HG03196 (cell line): ENCODE data around the gene HCFC1.

Experiments
- ATAC-seq: cut with Tn5 transposase; IDR thresholded peaks from one replicate; pipeline ENCODE4 v1.9.1; 2021; ENCODE audit not compliant: unreplicated experiment

HCFC1 gene

GRCh38 chrX:153944140-153944799 is 27.3 kb downstream of the HCFC1 start, which contains the start of gene RENBP:
Gene RENBP (minus strand): TSS chrX:153944643. CDS start chrX:153944610, 33 bp downstream.
- ATAC-seq: no peak

GRCh38 chrX:153941336-153942252 is 30.0 kb downstream of the HCFC1 start:
- no peak for ATAC-seq

GRCh38 chrX:153939573-153939972 is 32.0 kb downstream of the HCFC1 start:
- ATAC-seq: no peak

DNA sequence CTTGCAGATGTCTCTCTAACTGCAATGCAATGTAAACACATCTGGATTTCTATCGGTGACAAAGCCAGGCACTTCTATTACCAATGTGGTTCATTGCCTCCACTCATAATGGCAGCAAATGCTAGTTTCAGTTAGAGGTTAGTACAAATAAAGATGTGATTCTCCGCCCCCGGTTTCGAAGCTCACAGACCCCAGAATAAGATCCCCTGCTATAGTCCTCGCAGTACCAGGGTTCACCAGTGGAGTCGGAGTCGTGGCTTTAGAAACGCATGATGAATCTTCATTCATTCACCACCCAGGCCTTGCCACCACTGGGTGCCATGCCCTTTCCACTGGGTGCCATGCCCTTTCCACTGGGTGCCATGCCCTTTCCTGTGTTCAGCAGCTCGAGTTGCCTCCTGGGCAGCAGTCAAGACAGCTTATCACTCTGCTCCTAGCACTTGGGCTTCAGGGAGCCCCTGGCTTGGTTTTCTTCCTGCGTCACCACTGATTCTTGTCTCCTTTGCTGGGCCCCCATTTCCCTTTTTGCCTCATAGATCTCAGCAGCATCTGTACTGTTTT is 33.3 kb downstream of the HCFC1 start:
- no peak for ATAC-seq

GRCh38 chrX:153937056-153937455 is 34.6 kb downstream of the HCFC1 start:
- ATAC-seq: no peak

DNA sequence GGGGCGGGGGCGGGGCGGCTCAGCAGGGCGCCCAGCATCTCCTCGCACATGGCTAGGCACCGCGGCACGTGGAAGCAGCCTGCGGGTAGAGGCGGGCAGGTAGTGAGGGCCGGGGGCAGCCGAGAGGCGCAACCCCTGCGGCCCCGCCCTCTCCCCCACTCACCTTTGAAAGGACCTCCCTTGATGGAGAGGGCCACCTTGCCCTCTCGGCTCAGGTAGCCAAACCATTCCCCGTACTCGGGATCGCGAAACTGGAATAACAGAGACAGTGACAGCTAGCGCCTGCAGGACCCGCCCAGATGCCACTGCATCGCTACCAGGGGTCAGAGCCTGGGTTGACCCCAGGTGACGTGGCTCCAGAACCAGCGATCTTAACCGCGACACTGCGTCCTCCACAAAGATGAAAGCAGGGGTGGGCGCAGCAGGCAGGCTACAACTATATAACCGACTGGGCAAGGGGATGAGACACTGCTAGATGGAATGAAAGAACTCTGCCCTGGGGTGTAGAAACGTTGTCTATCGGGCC is 36.2 kb downstream of the HCFC1 start:
- ATAC-seq: no peak

GRCh38 chrX:153934762-153935325 is 36.8 kb downstream of the HCFC1 start, which contains the start of gene NAA10:
Gene NAA10 (minus strand): TSS chrX:153935037. CDS start chrX:153934904, 133 bp downstream.
- ATAC-seq: peak; percentile 80

- ATAC-seq: peak; percentile 17
Observed at GRCh38 chrX:153934148-153934761, 37.4 kb downstream of the HCFC1 start.

- ATAC-seq: no peak
Observed at GRCh38 chrX:153933748-153934147, 37.9 kb downstream of the HCFC1 start.

DNA sequence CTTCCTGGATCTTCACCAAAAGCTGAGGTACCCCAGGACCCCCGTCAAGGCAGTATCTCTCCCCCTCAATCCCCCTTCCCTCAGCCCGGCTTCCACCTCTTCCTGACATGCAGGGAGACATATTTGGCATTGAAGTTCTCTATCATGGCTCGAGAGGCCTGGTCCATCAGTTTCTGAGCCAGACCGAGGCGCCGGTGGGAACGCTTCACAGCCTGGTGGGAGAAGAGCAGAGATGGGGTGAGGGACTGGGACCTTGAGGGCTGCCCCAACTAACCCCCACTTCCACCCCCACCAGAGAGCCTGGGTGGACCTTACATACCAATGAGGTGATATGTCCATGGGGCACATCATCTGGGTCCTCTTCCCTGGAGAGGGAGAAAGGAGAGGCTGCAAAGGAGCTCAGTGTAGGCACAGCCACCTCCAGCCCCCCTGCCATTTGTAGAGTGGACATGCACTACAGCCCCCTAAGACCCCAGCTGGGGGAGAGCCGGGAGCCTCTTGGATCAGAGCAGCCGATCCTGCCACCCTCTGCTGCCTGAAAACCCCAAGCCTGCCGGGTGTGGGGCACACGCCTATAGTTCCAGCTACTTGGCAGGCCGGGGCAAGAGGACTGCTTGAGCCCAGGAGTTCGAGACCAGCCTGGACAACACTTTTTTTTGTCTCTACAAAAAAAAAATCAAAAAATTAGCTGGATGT is 39.2 kb downstream of the HCFC1 start:
- ATAC-seq: no peak

GRCh38 chrX:153931748-153932147 is 39.9 kb downstream of the HCFC1 start:
- no peak for ATAC-seq

- no peak for ATAC-seq
Observed at GRCh38 chrX:153931151-153931550, 40.5 kb downstream of the HCFC1 start.

DNA sequence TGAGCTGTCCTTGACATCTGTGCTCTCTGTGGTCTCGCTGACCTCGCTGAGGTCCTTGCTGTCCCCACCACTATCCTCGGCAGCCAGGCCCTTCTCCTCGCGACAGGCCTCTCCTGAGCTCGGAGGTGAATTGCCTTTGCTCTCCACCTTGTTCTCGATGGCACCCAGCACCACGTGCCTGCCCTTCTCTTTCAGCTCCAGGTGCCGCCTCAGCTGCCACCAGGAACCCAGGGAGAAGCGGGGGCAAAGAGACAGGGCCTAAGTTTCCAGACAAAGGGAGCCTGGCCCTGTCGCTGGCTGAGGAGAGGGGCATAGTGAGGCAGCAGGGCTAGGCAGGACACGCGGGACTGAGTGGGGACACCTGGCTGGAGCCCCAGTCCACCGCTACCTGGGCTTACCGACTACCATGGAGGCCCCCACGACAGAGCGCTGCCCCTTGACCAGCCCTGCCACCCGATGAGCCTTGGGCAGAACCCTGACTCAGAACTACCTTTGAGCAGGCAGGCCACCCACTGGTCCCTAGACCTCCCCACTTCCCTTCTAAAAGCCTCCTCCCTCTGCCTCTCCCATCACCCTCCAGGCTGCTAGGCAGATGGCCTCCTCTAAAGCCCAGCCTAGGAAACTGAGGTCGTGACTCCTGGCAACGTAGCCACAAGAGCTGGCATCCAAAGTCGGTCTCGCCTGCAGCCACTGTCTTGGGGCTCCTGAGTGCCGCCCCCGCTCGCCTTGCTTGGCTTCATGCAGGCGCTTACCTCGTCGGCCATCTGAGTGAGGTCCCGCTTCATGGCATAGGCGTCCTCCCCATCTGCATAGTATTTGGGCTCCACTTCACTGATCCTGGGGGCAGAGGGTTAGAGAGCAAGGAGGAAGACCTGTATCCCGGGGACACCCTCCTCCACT is 41.4 kb downstream of the HCFC1 start:
- ATAC-seq: no peak

GRCh38 chrX:153929576-153929975 is 42.0 kb downstream of the HCFC1 start:
- no peak for ATAC-seq

DNA sequence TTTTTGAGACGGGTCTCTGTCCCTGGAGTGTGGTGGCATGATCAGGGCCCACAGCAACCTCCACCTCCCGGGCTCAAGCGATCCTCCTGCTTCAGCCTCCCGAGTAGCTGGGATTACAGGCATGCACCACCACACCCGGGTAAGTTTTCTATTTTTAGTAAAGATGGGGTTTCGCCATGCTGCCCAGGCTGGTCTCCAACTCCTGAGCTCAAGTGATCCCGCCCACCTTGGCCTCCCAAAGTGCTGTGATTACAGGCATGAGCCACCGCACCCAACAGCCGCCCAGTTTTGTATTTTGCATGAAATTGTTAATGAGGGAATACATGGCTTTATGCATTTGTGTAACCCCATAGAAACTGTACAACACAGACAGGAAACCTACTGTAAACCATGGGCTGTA is 42.8 kb downstream of the HCFC1 start:
- ATAC-seq: no peak

DNA sequence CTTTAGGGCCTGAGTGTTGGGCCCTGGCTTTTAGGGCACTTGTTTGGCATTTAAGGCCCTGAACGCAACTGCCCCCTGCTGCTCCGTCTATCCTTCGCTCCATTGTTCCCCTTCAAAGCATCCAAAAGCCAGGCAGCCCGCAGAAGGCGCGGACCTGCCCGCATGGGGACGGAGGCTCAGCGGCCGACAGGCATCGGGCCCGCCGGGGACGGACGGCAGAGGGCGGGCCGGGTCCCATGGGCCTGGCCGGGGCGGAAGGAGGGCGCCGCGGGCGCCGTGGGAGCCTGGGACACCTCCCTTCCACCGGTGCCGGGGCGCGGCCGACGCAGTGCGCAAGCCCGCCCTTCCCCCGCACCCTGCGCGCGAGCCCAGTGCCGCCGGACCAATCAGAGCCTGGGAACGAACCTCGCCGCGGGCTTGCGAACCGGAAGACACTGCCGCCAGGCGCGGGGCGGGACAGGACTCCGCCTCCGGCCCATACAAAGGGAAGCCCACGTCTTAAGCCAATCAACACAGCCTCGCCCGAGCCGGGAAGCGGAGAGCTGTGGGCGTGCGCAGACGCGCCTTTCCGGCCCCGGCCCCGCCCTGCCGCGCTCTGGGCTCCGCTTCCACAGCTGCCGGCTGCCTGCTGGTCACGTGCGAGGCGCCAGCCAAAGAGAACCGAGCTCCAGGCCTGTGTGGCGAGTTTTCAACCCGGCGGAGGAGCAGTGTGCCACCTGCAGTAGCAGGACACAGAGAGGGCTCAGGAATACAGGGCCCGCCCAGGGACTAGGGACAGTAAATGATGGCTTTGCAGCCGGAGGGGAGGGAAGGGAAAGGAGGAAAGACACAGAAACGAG is 43.5 kb downstream of the HCFC1 start:
- ATAC-seq: peak; percentile 61

DNA sequence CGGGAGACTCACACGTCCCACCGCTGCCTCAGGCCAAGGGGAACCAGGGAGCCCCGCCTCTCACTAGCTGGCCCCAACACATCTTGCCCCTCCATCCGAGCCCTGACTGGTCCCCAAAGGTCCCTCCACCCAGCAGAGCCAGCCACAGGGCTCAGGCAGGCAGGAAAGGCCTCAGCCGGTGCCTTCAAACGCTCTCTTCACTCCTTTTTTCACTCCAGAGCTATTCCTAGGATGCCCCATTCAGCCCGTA is 44.0 kb downstream of the HCFC1 start:
- no peak for ATAC-seq

GRCh38 chrX:153926858-153927671 is 44.6 kb downstream of the HCFC1 start:
- ATAC-seq: peak; percentile 41
